Kidney (tissue), 14 donors: ENCODE data around the gene KLRG1. TPM values are rescaled to one million over a fixed set of nuclear protein-coding genes. Genes with fewer than 3 reads are reported as not detected.

Experiments used
- DNase-seq, 5 donors: peaks; one replicate each; pipeline ENCODE4 v3.0.0-alpha.2; 2013 to 2020
- FAIRE-seq: peaks from 2 replicates; lab custom pipeline; 2012; peaks lifted over from hg19 to GRCh38; lab: Jason Lieb, UNC
- H3K27ac ChIP-seq, 2 donors: one replicate each; pipeline ENCODE4 v1.7.0; 2013; ENCODE audit warnings: low read depth in 2 of 2, low read length in 2 of 2, inconsistent platforms in 1 of 2
- H3K27me3 ChIP-seq: one replicate; pipeline ENCODE4 v1.7.1; 2013; ENCODE audit warnings: low read length, inconsistent platforms; ENCODE audit not compliant: control insufficient read depth, insufficient read depth
- H3K36me3 ChIP-seq, 3 donors: one replicate each; pipeline versions ENCODE4 v1.7.0 to v1.7.1; 2013; ENCODE audit warnings: low read length in 3 of 3, control low read depth in 1 of 3, inconsistent platforms in 1 of 3; ENCODE audit not compliant: insufficient read depth in 3 of 3, control insufficient read depth in 2 of 3
- H3K4me1 ChIP-seq, 3 donors: one replicate each; pipeline versions ENCODE4 v1.7.0 to v1.7.1; 2013; ENCODE audit warnings: low read length in 3 of 3, inconsistent platforms in 1 of 3, low read depth in 1 of 3; ENCODE audit not compliant: control insufficient read depth in 2 of 3, insufficient read depth in 2 of 3
- H3K4me3 ChIP-seq, 3 donors: one replicate each; pipeline versions ENCODE4 v1.7.0 to v1.8.1; 2013; ENCODE audit warnings: low read length in 3 of 3, control low read depth in 1 of 3, inconsistent platforms in 1 of 3
- H3K9ac ChIP-seq, 3 donors: one replicate each; pipeline versions ENCODE4 v1.7.0 to v1.7.1; 2013; ENCODE audit warnings: low read length in 3 of 3, control low read depth in 1 of 3, inconsistent platforms in 1 of 3
- H3K9me3 ChIP-seq, 3 donors: one replicate each; pipeline versions ENCODE4 v1.7.0 to v1.7.1; 2013; ENCODE audit warnings: low read length in 3 of 3, control low read depth in 1 of 3, inconsistent platforms in 1 of 3; ENCODE audit not compliant: control insufficient read depth in 2 of 3, insufficient read depth in 1 of 3
- CTCF ChIP-seq: IDR thresholded peaks from 3 replicates; pipeline ENCODE4 v1.5.1; 2012; ENCODE audit warnings: mild to moderate bottlenecking, moderate library complexity, borderline replicate concordance; ENCODE audit not compliant: insufficient read depth; ENCODE audit errors: extremely low read depth
- intact Hi-C: fragments of 100-400 bp; cut with DNase I; formaldehyde crosslinking; loops from one replicate; pipeline ENCODE4 v1.11.1; 2022
- polyA plus RNA-seq: library from polyadenylated mRNA; stranded (reverse); fragments of 350-450 nt; fragmentation: Illumina TruSeq; extraction: RNeasy Lipid Tissue Mini Kit (QIAGEN cat#74804); gene quantifications from one replicate; pipeline ENCODE4 v1.2.3, GENCODE V29; 2014; ENCODE audit warnings: low read depth, low replicate concordance; ENCODE audit not compliant: insufficient read depth
- total RNA-seq: library from RNA; stranded (reverse); fragmentation: NEBNext Ultra II Directional; extraction: Animal tissue kit (Norgen Biotek cat#: 25700); gene quantifications from one replicate; pipeline ENCODE4 v1.2.1, GENCODE V29; 2021
- donor health status: control.
- donor health status: control.
- donor health status: control.
- donor health status: control.
- donor health status: control.
- donor health status: DM: yes; HTN: yes; CAD: no.
- donor health status: Normal renal cell carcinoma (clear cell type).

The KLRG1 gene
- total and polyA plus RNA-seq, 2 donors from 2014 or later: 3.2 to 7.7 TPM

- Histone ChIP-seq H3K4me1 (no peaks in the 10 kb centered on the region), H3K4me3 (no peak overlapping the region), H3K27me3 (no peaks in the 10 kb centered on the region), H3K9me3 (no peaks in the 10 kb centered on the region), H3K27ac (no peak overlapping the region), H3K9ac (no peak overlapping the region), H3K36me3 (no peaks in the 10 kb centered on the region)
- FAIRE-seq (no peak), DNase-seq (no peak)
- no peak for TF ChIP-seq CTCF
- intact Hi-C loops: no loop called here
These were observed 2.3 kb downstream of the KLRG1 start for GRCh38 chr12:8991371-8992345.

- Histone ChIP-seq H3K27ac (no peak overlapping the region), H3K9ac (no peak overlapping the region), H3K9me3 (no peaks in the 10 kb centered on the region), H3K36me3 (no peaks in the 10 kb centered on the region), H3K27me3 (no peaks in the 10 kb centered on the region), H3K4me3 (no peak overlapping the region), H3K4me1 (no peaks in the 10 kb centered on the region)
- FAIRE-seq (no peak), DNase-seq (no peak)
- intact Hi-C loops: no loop called here
- TF ChIP-seq CTCF: no peak
These were observed 4.5 kb downstream of the KLRG1 start for GRCh38 chr12:8993827-8994226.

GRCh38 chr12:8995021-8995775 lies 5.9 kb downstream of the KLRG1 start:
- no peak for DNase-seq
- Histone ChIP-seq H3K9ac (no peak overlapping the region), H3K36me3 (no peaks in the 10 kb centered on the region), H3K4me1 (no peaks in the 10 kb centered on the region), H3K4me3 (no peak overlapping the region), H3K27me3 (no peaks in the 10 kb centered on the region), H3K27ac (no peak overlapping the region), H3K9me3 (no peaks in the 10 kb centered on the region)
- intact Hi-C loops: no loop called here
- FAIRE-seq: no peak
- no peak for TF ChIP-seq CTCF
